LHCN-M2 (cell line): ENCODE results near the gene SULF2. TPM values are rescaled to one million over a fixed set of nuclear protein-coding genes. Genes with fewer than 3 reads are reported as not detected.

Experiments
- DNase-seq: peaks from one replicate; pipeline ENCODE4 v3.0.0-alpha.2; 2012; ENCODE audit warnings: low read depth
- total RNA-seq: library from RNA; depleted of rRNA; stranded (reverse); fragments of >200 nt; gene quantifications from 2 replicates; pipeline ENCODE4 v1.2.3, GENCODE V29; 2014

The SULF2 gene
- total RNA-seq, 1 experiment from 2014 or later: 3.2 TPM

- DNase-seq: no peak
Observed at GRCh38 chr20:47762699-47763268, 22.5 kb downstream of the SULF2 start.

GRCh38 chr20:47761482-47762047 lies 23.7 kb downstream of the SULF2 start:
- no peak for DNase-seq

- DNase-seq: no peak
Observed at GRCh38 chr20:47760686-47761481, 24.4 kb downstream of the SULF2 start.

GRCh38 chr20:47758517-47759450 lies 26.5 kb downstream of the SULF2 start:
- no peak for DNase-seq

GRCh38 chr20:47757145-47758035 lies 27.9 kb downstream of the SULF2 start:
- no peak for DNase-seq

GRCh38 chr20:47754946-47755652 lies 30.2 kb downstream of the SULF2 start:
- no peak for DNase-seq

GRCh38 chr20:47754388-47754715 lies 30.9 kb downstream of the SULF2 start:
- DNase-seq: no peak

GRCh38 chr20:47753576-47754387 lies 31.5 kb downstream of the SULF2 start:
- DNase-seq: no peak

GRCh38 chr20:47751449-47751848 lies 33.8 kb downstream of the SULF2 start:
- DNase-seq: no peak

GRCh38 chr20:47749339-47749738 lies 35.9 kb downstream of the SULF2 start:
- no peak for DNase-seq

- DNase-seq: peak; percentile 13
Observed at GRCh38 chr20:47748823-47749222, 36.5 kb downstream of the SULF2 start.

- DNase-seq: no peak
Observed at GRCh38 chr20:47748069-47748468, 37.2 kb downstream of the SULF2 start.

GRCh38 chr20:47747669-47748031 lies 37.6 kb downstream of the SULF2 start:
- DNase-seq: no peak

- DNase-seq: no peak
Observed at GRCh38 chr20:47744803-47745202, 40.5 kb downstream of the SULF2 start.

- DNase-seq: no peak
Observed at GRCh38 chr20:47743671-47744070, 41.6 kb downstream of the SULF2 start.

- no peak for DNase-seq
Observed at GRCh38 chr20:47741669-47742608, 43.3 kb downstream of the SULF2 start.

GRCh38 chr20:47740862-47741184 lies 44.5 kb downstream of the SULF2 start:
- DNase-seq: no peak

GRCh38 chr20:47740121-47740861 lies 45.0 kb downstream of the SULF2 start:
- no peak for DNase-seq
